Muscle of leg (tissue), 11 donors: ENCODE measurements around the gene SH3GL1. TPM values are rescaled to one million over a fixed set of nuclear protein-coding genes. Genes with fewer than 3 reads are reported as not detected.

ENCODE experiments used
- DNase-seq: peaks from one replicate; pipeline ENCODE4 v3.0.0; 2013
- H3K27ac ChIP-seq: one replicate; pipeline ENCODE4 v1.5.1; 2013; ENCODE audit warnings: mild to moderate bottlenecking, low read length, control low read depth
- H3K27me3 ChIP-seq: one replicate; pipeline ENCODE4 v1.6.1; 2013; ENCODE audit warnings: low read length; ENCODE audit not compliant: control insufficient read depth, insufficient read depth
- H3K36me3 ChIP-seq: one replicate; pipeline ENCODE4 v1.6.1; 2013; ENCODE audit warnings: low read length; ENCODE audit not compliant: control insufficient read depth, insufficient read depth
- H3K4me1 ChIP-seq: one replicate; pipeline ENCODE4 v1.6.1; 2013; ENCODE audit warnings: low read length; ENCODE audit not compliant: control insufficient read depth, insufficient read depth
- H3K4me3 ChIP-seq: one replicate; pipeline ENCODE4 v1.5.1; 2013; ENCODE audit warnings: low read length, control low read depth
- H3K9me3 ChIP-seq: replicated peaks from 2 replicates; pipeline ENCODE4 v1.6.1; 2013; ENCODE audit warnings: low read depth, low read length; ENCODE audit not compliant: control insufficient read depth
- WGBS: methylation state at CpG from one replicate; pipeline ENCODE4 v1.1.5; 2013; ENCODE audit warnings: missing lambda C conversion rate; ENCODE audit not compliant: insufficient coverage; 5-methylcytosine and 5-hydroxymethylcytosine counted together
- polyA plus RNA-seq, 8 donors: library from polyadenylated mRNA; unstranded; fragments of 120-200 nt; gene quantifications; one replicate each; pipeline versions ENCODE4 v1.2.1 to v1.2.3, GENCODE V29; 2013; ENCODE audit warnings: inconsistent platforms in 1 of 8, low replicate concordance in 1 of 8; ENCODE audit not compliant: insufficient read length in 8 of 8, insufficient read depth in 1 of 8
- total RNA-seq: library from RNA; stranded (reverse); fragments of 120-200 nt; gene quantifications from one replicate; pipeline ENCODE4 v1.2.4, GENCODE V29; 2013

The SH3GL1 gene
- total and polyA plus RNA-seq, 9 donors: 29.1 to 77.9 (median 69.7) TPM

- Histone ChIP-seq H3K4me3 (peak within 1 kb of the TSS; percentile 82), H3K27me3 (no peaks in the 10 kb centered on the region), H3K36me3 (peaks cover 15% of the 10 kb centered on the region), H3K4me1 (peaks cover 31% of the 10 kb centered on the region), H3K9me3 (no peaks in the 10 kb centered on the region), H3K27ac (peak within 1 kb of the TSS; percentile 94)
- DNase-seq: peak; percentile 100
- under 1% methylated on average over 82 of the region's 84 CpGs for WGBS
Measured at GRCh38 chr19:4402171-4403004, 2.0 kb upstream of the SH3GL1 start, which contains the start of gene CHAF1A. Gene CHAF1A (plus strand): TSS chr19:4402640. CDS start chr19:4402763, 123 bp downstream.

- Histone ChIP-seq H3K27ac (peak overlapping the region; percentile 94), H3K9me3 (no peaks in the 10 kb centered on the region), H3K27me3 (no peaks in the 10 kb centered on the region), H3K36me3 (peaks cover 19% of the 10 kb centered on the region), H3K4me1 (peaks cover 36% of the 10 kb centered on the region), H3K4me3 (peak overlapping the region; percentile 31)
- no peak for DNase-seq
- 0% methylated on average over 1 of the region's 8 CpGs for WGBS
Measured at GRCh38 chr19:4401769-4402170, 1.4 kb upstream of the SH3GL1 start.

- Histone ChIP-seq H3K4me3 (peak overlapping the region; percentile 83), H3K27ac (peak overlapping the region; percentile 92), H3K9me3 (no peaks in the 10 kb centered on the region), H3K4me1 (peaks cover 41% of the 10 kb centered on the region), H3K27me3 (no peaks in the 10 kb centered on the region), H3K36me3 (peaks cover 30% of the 10 kb centered on the region)
- WGBS: 0% methylated on average over 1 of the region's 12 CpGs
- peak; percentile 73 for DNase-seq
Measured at GRCh38 chr19:4399812-4400134, 574 bp downstream of the SH3GL1 start.

- WGBS: 57% methylated on average over 8 of the region's 15 CpGs
- Histone ChIP-seq H3K27me3 (no peaks in the 10 kb centered on the region), H3K27ac (peak overlapping the region; percentile 40), H3K4me3 (no peak overlapping the region), H3K4me1 (peaks cover 57% of the 10 kb centered on the region), H3K36me3 (peaks cover 30% of the 10 kb centered on the region), H3K9me3 (no peaks in the 10 kb centered on the region)
- no peak for DNase-seq
Measured at GRCh38 chr19:4396949-4397783, 3.2 kb downstream of the SH3GL1 start.

GRCh38 chr19:4393947-4394590 is 6.3 kb downstream of the SH3GL1 start:
- Histone ChIP-seq H3K4me3 (no peak overlapping the region), H3K4me1 (peaks cover 74% of the 10 kb centered on the region), H3K9me3 (no peaks in the 10 kb centered on the region), H3K36me3 (peaks cover 36% of the 10 kb centered on the region), H3K27me3 (no peaks in the 10 kb centered on the region), H3K27ac (peak overlapping the region; percentile 74)
- WGBS: 25% methylated on average over 2 of the region's 8 CpGs
- DNase-seq: peak; percentile 61

- H3K27me3 ChIP-seq: no peaks in the 10 kb centered on the region
- H3K4me1 ChIP-seq: peaks cover 82% of the 10 kb centered on the region
- peak; percentile 89 for DNase-seq
- 15% methylated on average over 18 of the region's 20 CpGs for WGBS
- H3K9me3 ChIP-seq: no peaks in the 10 kb centered on the region
- peaks cover 25% of the 10 kb centered on the region for H3K36me3 ChIP-seq
- no peak overlapping the region for H3K4me3 ChIP-seq
- H3K27ac ChIP-seq: peak overlapping the region; percentile 87
Measured at GRCh38 chr19:4391701-4392483, 8.5 kb downstream of the SH3GL1 start.

GRCh38 chr19:4391306-4391693 is 9.0 kb downstream of the SH3GL1 start:
- no peak for DNase-seq
- Histone ChIP-seq H3K27me3 (no peaks in the 10 kb centered on the region), H3K4me3 (no peak overlapping the region), H3K27ac (peak overlapping the region; percentile 87), H3K9me3 (no peaks in the 10 kb centered on the region), H3K36me3 (peaks cover 23% of the 10 kb centered on the region), H3K4me1 (peaks cover 79% of the 10 kb centered on the region)
- 47% methylated on average over 7 of the region's 9 CpGs for WGBS

GRCh38 chr19:4390567-4391305 is 9.6 kb downstream of the SH3GL1 start:
- H3K36me3 ChIP-seq: peaks cover 22% of the 10 kb centered on the region
- peak overlapping the region; percentile 87 for H3K27ac ChIP-seq
- H3K27me3 ChIP-seq: no peaks in the 10 kb centered on the region
- H3K4me1 ChIP-seq: peaks cover 84% of the 10 kb centered on the region
- peak; percentile 69 for DNase-seq
- H3K9me3 ChIP-seq: no peaks in the 10 kb centered on the region
- WGBS: 8% methylated on average over 15 of the region's 21 CpGs
- no peak overlapping the region for H3K4me3 ChIP-seq

- Histone ChIP-seq H3K36me3 (peaks cover 25% of the 10 kb centered on the region), H3K4me3 (no peak overlapping the region), H3K9me3 (no peaks in the 10 kb centered on the region), H3K27me3 (no peaks in the 10 kb centered on the region), H3K27ac (peak overlapping the region; percentile 87), H3K4me1 (peaks cover 91% of the 10 kb centered on the region)
- DNase-seq: peak; percentile 84
- WGBS: 32% methylated on average over 12 of the region's 12 CpGs
Measured at GRCh38 chr19:4390017-4390566, 10.3 kb downstream of the SH3GL1 start.
